DMS53 (cell line): ENCODE results near the gene ADAMTS12.

Source experiments
- DNase-seq: peaks from one replicate; lab custom pipeline; 2025; lab: John Stamatoyannopoulos, UW

Gene ADAMTS12

DNA sequence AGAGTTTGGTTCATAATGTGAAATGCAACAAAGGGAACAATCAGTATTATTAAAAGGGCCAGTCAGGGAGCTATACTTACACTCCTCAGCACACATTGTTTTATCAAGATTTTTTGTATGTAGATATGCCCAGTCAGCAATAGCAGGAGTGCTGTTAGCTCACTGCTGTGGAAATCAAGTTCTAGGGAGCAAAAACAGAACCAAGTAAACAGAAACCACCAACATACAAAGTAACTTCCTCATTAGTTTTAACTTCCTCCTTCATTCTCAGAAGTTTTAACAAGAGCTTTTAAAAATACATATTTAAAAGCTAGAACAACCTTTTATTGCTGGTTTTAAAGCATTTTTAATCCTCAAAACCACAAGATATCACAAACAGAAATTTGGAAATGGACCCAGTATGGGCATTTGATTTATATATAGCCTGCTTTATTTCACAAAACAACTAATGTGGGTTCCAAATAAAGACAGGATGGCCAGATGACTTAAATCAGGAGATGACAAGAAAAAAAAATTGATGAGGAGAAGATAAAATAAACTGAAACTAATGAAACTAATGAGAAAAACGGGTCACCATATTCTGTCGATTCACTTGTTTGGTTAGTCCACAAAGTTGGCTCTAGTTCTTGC, 178.5 kb downstream of the ADAMTS12 start:
- no peak for DNase-seq

DNA sequence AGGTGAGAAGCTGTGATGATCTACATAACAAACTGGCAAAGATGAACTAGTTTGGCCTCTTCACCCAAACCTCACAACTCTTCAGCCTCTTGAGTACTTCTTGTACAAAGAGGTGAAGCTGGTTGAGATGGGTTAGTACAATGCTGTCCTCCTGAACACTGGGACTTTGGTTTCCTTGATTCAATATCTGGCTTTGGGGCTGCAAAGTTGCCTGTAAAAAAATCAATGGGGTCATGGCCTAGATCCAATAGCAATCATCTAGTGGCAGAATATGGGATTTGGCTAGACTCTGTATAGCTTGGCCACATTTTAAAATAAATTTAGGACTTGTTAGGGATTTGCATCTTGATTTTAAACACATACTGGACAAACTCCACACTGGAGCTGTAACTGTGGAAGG, 179.1 kb downstream of the ADAMTS12 start:
- no peak for DNase-seq

DNA sequence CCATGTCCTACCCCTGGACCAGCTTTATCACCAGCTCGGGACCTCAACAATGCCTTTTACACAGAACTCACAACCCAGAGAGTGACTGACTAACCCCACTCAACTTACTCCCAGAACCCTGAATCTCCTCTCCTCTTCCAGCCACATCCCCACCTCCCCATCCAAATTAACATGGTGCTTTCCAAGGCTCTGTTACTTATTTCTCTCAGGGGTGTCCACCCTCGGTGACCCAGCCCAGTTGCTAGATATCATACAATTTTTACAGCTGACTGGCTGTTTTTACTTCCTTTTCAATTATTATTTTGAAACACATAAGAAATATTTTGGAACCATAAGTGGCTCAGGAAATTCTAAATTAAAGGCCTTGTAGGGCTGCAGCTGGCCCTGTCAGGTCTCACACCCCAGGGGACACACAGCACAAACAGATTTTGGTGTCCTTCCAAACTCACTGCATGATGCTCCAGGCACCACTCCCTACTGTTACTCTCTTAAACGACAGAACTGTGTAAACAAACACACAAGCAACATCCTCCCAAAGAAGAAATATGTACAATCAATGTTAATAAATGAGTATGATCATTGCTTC, 180.6 kb downstream of the ADAMTS12 start:
- DNase-seq: no peak

DNA sequence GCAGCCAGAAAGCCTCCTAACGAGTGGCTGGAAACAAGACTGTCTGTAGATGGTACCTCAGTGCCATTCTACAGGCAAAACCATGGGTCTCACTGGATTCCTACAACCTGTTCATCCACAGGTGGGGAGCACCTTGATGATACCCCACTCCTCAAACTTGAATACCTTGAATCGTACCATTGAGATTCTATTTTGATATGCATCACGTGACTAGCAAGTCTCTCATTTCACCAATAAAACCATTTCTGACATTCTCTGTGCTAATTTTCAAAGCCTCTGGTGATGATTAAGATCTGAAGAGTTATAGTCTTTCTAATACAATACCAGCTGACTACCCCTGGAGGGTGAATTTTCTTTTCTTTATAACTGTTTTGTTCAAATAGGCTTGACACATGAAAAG, 188.9 kb downstream of the ADAMTS12 start:
- no peak for DNase-seq

DNA sequence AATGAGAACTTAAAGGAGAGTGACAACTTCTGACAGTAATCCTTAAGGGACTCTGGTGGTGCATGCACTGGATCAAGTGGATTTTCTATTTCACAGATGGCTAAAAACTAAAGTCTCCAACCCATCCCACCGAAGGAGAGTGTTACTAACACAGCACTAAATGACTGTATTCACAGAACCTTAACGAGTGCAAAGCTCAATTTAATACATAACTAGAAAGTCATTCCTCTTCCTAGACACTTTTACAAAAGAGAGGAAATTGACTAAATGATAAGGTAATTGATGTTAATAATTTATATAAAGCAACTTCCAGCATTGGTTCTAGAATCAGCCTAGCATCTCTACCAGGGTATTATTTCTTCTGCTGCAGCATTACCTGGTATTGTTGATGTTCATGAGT, 189.8 kb downstream of the ADAMTS12 start:
- DNase-seq: no peak

DNA sequence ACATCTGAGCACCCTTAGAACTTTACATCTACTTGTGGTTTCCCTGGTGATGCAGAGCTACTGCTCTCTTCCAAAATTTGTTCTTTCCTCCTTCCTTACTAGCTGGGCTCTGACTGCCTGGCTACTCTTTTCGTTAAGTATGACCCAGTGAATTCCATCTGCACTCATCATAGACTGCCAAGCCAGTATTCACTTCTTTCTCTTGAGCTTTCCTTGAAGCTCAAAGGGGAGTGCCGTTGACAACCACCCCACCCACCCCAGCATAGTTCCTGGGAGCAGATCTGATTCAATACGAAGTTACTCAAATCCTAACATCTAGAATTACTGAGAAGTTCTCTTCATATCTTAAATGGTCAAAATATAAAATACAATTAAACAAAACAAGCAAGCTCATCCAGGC, 190.5 kb downstream of the ADAMTS12 start:
- DNase-seq: no peak

DNA sequence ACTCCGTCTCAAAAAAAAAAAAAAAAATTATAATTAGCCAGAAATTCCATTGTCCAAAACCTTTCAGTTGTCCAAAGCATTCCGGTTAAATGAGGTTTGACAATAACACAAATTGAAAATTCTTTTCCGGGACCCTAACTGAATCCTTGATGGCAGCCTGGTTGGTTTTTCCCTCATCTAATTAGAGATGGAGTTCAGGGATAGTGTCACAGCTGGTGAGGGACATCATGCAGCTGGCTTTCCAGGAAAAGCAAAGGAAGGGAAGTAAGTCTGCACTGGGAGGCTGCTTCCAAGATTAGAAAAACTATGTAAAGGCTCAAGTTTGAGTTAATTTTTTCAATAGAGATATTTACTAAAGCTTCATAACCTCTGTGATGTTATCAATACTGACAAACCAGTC, 195.4 kb downstream of the ADAMTS12 start:
- no peak for DNase-seq

DNA sequence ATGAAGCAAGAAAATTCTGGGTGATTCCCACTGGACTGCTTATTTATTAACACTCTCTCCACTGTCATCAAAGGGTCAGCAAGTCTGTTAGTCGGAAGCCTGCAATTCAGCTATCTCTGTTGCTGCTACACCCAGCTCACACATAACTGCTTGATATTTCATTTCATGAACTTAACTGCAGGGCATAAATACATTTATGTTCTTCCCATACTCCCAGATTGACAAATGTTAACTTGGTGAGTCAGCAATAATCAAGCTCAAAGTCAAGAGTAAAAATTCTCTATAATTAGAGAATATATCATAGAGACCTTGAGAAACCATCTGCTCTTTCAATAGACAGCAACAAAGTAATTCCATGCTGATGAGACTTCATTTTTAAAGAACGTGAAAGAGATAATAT, 198.8 kb downstream of the ADAMTS12 start:
- no peak for DNase-seq

DNA sequence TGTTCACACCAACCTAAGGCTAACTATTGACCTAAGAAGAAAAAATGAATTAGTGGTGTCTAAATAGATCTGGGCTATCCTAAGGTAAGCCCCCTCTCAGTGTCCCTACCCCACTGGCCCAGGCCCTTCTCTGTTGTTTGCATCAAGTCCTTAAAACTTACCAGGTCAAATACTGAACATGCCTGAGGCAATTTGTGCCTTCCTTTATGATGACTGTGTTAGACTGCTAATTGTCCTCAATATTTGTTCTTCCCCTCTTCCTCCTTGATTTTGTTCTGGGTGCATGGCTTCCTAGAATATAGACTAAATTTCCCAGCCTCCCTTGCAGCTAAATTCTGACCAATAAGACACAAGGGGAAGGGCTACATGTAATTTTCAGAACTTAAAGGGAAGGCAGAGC, 199.9 kb downstream of the ADAMTS12 start:
- no peak for DNase-seq

DNA sequence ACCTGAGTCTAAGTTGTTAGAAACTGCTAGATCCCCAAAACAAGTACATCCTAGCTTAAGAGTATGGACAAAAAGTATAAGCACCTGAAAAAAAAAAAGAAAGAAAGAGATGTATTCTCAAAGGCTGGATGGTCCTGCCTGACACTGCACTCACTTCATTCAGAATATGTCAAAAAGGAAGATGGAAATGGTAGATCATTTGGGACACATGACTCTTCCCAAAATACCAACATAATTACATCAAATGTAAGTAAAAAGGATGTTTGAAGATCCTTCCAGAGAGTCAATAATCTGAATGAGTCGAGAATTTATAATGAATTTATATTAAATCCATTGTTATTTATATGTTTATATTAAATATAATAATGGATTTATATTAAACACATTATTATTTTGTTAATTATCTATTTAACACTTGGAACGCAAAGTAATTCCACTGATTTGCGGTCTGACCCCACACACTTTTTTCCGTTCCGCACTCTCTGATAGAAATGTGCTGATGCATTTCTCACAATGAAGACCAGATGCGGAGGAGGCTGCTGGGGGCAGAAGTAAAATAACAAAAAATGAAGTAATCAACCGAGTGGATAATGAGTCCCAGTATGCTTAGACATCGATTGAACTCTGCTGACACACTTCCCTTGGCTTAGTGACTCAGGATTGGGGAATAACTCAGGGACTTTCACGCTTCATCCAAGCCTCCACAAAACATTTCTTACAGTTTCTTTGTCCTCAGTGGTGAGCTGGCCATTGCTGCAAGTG, 201.2 kb downstream of the ADAMTS12 start:
- no peak for DNase-seq

DNA sequence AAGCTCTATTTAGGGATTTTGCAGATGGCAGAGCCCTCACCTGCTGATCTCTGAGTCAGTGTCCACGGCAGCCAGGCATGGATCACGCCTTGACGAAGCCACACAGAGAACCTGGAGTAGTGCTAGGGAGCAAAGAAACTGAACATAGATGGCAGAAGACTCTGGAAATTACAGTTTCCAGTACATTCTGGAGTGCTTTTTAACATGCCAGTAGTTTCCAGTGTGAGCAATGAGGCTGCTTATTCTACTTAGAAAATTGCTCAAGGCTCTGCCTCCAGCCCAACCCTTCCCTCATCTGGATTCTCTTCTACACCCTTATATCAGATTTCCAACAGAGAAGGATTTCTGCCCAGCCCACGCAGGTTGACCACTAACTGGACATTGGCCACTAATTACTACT, 203.3 kb downstream of the ADAMTS12 start:
- DNase-seq: no peak

DNA sequence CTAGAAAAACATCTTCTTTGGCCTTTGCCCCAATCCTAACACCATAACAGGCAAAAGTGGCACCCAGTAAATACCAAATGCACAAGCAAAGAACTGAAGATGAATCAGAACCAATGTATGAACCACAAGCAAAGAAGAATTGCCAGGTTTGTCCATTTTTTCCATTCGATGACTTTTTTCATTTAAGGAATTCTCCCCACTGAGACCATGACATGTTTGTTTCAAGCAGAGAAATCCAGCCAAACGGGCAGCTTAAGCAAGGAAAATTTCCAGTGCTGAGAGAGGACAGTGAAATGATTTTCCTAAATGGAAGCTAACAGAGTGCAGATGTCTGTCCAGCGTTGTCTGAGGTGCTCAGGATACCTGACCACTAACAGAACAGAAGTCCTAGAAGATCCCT, 203.7 kb downstream of the ADAMTS12 start:
- no peak for DNase-seq

DNA sequence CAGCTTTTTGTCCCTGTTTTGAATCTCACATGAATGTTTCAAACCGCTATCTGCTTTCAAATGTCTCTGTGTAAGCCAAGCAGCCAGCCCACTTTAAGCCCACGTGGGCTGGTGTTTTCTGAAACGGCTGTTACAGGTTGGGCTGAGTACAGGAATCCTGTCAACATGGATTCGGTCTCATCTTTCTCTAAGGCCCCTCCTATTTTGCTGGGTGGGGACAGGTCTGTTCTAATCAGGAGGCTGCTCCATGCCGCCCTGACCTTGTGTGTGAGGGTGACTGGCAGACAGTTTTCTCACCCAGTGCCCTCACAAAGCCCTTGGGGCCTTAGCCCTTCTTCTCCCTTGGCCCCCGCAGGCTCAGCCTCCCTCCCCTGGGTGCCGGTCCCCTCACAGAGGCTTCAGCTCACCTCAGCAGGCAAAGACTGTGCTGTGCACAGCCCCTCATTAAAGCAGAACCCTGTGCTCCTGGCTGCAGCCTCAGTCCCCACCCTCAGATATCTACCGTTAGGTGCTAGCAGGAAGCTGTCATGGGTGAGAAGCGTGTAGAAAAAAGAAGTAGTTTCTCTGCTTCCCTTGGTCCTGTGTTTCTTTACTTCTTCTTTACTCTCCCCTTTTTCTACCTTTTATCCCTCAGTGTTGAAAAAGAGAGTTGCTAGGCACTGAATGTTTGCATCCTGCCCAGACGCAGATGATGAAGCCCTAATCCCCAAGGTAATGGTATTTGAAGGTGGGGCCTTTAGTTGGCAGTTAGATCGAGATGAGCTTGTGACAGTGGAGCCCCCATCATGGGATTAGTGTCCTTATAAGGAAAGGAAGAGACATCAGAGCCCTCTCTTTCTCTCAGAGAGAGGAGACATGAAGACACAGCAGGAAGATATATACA, 205.7 kb downstream of the ADAMTS12 start:
- DNase-seq: no peak

DNA sequence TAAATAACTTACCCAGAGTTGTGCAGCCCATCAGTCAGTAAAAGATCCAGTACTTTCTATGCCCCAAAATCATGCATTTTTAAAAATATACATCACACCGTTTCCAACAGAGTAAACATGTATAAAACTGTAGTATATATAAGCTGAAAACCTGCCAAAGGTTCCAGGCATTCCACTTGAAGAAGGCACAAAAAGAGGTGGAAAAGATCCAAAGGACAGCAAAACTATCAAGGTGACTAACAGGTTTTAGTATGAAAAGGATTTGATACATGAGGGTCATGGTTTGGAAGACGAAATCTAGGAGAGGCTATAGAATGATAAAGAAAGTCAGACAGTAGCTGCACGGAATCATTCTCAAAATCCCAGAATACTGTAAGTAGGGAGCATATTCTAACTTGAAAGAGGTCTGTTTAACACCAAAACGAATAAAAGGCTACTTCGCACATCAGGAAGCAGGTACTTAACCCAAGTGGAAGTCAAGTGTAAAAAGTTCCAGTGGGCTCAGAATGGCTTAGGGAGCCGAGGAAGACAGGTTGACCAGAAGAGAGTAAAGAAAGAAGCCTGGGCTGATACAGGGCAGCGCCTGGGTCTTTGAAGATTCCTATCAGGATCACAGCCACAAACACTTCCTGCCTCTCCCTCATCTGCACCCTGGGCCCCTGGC, 207.2 kb downstream of the ADAMTS12 start:
- DNase-seq: no peak

DNA sequence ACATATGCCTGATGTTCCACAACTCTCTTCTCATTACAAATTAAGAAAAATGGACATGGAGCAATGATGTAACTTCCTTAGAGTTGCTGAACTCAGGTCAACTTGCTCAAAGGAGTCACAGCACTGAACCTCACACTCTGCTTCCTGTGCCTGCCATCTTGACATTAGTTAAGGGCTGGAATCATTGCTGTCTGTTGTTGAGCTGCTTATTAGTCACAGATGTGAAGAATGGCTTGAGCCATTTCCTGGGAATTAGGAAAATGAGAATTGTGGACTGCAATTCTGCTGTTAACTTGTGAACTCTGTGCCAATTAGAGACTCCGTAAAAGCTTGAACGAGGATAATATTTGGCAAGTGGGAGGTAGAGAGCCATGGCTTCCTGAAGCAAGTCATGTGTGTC, 212.0 kb downstream of the ADAMTS12 start:
- DNase-seq: no peak

DNA sequence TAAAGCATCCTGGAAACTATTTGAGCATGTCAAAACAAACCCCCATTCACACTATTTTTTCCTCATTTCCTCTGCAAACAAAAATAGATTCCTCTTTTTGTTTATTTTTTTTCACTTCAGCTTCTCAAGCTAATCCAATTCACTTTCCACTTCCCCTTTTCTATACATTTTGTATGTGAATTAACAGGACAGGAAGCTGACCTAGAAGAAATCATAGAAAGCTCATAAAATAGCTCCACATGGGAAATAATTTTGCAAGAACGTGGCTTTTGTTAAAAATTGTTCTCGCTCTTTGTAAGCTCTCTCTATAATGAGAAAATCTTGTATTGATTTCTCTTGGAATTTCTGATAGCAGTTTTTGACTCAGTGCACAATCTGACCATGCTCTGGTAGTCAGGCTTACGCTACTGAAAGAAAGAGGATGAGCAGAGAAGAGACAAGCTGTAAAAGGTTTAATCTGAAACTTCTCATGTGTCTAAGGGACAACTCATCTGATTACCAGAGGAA, 215.8 kb downstream of the ADAMTS12 start:
- no peak for DNase-seq

DNA sequence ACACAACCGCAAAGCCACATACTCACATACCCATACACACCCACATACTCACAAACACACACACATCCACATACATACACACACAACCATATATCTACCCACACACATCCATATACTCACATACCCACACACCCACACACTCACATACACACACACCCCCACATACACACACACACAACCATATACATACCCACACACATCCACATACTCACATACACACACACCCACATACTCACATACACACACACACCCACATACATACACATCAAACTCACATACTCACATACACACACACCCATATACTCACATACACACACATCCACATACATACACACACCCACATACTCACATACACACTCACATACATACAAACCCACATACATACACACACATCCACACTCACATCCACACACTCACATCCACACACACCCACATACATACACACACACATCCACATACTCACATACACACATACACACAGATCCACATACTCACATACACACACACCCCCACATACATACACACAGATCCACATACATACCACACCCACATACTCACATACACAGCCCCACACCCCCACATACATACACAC, 220.0 kb downstream of the ADAMTS12 start:
- no peak for DNase-seq

DNA sequence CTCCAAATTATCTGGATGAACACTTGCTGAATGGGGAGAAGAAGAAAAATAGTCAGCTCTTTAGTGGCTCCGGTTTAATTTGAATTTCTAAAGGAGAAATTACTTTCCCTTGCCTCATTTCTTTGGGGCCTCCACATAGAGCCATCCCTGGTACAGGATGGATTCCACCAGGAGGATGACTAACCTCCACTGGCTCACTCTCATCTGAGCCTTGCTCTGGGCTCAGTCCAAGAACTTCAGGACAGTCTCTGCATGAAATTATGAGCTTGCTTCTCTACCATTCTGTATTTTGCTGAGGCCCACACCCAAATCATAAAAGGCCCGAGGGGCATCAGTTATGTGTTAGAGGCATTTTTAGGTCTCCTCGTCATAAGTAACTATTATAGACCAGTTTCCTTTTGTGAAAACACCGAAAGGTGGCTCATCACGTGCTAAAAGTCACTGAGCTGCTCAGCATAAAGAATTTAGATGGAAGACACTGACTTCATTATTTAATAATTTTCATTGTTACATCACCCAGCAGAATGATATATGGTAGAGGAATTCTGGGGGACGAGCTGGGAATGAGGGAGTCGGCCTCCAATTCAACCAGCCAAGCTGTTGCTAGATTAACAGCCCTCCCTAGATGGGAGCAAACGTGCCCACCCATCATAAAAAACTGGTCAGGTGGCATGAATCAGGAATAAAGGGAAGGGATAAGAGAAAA, 228.9 kb downstream of the ADAMTS12 start:
- DNase-seq: no peak

DNA sequence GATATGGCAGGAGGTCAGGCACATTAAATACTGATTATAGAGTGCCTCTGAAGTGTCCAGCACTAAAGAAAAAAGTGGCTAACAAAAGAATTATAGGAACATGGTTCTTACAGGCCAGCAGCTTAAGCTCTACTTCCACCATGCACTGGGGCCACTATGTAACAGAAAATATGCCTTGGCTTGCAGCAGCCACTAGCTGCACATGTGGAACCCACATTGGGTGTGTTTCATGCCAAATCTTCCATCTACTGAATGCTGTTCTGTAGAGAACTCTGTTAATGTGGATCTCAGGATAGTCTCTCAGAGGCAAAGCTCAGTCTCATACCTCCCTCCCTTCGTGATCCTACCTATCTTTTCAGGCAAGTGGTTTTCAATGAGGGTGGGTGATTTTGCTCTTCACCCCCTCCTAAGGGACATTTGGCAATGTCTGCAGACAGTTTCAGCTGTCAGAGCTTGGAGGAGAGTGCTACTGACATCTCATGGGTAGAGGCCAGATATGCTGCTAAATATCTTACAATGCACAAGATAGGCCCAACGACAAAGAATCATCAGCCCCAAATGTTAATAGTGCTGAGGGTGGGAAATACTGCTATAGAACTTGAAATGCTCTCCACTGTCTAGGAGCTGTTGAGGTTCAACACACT, 232.1 kb downstream of the ADAMTS12 start:
- DNase-seq: no peak

DNA sequence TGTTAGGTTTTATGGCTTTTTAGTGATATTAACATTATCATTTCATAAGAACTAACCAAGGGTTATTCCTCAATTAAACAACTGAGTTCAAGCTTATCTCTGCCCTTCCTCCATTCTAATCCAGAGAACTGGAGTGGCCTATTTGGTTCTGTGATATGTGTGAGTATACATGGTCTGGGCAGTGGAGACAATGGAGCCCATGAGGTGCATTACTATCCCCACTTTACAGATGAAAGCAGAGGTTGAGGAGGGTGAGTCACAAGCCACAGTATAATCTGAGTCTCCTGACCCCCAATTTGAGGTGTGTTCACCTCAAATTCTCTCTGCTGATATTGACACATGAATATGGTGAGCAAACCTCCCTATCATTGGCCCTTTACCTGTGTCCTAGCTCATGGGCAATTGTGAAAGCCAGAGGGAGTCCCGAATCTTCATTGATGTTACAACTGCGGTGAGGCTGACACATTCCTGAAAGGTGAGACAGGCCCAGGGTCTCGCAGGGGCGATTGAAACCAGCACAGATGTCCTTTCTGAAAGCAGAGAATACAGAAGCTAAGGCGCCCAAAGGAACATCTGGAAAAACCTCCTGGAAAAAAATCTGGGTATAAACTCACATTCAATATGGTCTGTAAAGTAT, 233.9 kb downstream of the ADAMTS12 start:
- DNase-seq: no peak
